SU-DHL-6 (cell line): ENCODE measurements around the gene ZNF536.

ENCODE experiments used
- H2AFZ ChIP-seq: fragments of 200-600 bp; sonication (generic); 2 replicates; pipeline ENCODE4 v1.6.1; 2014; ENCODE audit warnings: low read depth, mild to moderate bottlenecking, moderate library complexity, mixed read lengths, antibody characterized with exemption, low read length; ENCODE audit not compliant: severe bottlenecking
- H3F3A ChIP-seq: fragments of 200-600 bp; shearing (Covaris generic); 2 replicates; pipeline ENCODE4 v1.6.0; 2016; ENCODE audit warnings: antibody characterized with exemption, mild to moderate bottlenecking; ENCODE audit not compliant: insufficient read depth
- H3K27ac ChIP-seq: fragments of 200-600 bp; sonication (generic); 2 replicates; pipeline ENCODE4 v1.5.1; 2016; ENCODE audit warnings: low read depth, mild to moderate bottlenecking, low read length, moderate library complexity, mixed read lengths
- H3K27me3 ChIP-seq: fragments of 200-600 bp; sonication (generic), shearing (Covaris generic); 2 replicates; pipeline ENCODE4 v1.6.0; 2014; ENCODE audit warnings: mild to moderate bottlenecking, low read length
- H3K36me3 ChIP-seq: fragments of 200-600 bp; sonication (generic); 2 replicates; pipeline ENCODE4 v1.6.1; 2014; ENCODE audit warnings: mild to moderate bottlenecking, low read length, mixed read lengths
- H3K4me2 ChIP-seq: fragments of 300-600, 200-600 bp; shearing (Covaris generic), sonication (generic); 2 replicates; pipeline ENCODE4 v1.6.0; 2014; ENCODE audit warnings: low read length, low read depth, mild to moderate bottlenecking; ENCODE audit not compliant: poor library complexity, severe bottlenecking
- H3K4me3 ChIP-seq: fragments of 200-600 bp; sonication (generic); 2 replicates; pipeline ENCODE4 v1.5.1; 2014; ENCODE audit warnings: antibody characterized with exemption, low read length, mild to moderate bottlenecking, mixed read lengths; ENCODE audit not compliant: insufficient read depth, poor library complexity, severe bottlenecking
- H3K79me2 ChIP-seq: fragments of 200-600 bp; sonication (generic); 2 replicates; pipeline ENCODE4 v1.6.1; 2014; ENCODE audit warnings: mild to moderate bottlenecking, low read length, moderate library complexity; ENCODE audit not compliant: insufficient read depth
- H3K9ac ChIP-seq: fragments of 200-600 bp; sonication (generic); 2 replicates; pipeline ENCODE4 v1.7.0; 2014; ENCODE audit warnings: mild to moderate bottlenecking, low read length
- H3K9me2 ChIP-seq: fragments of 200-600 bp; sonication (generic); replicated peaks from 2 replicates; pipeline ENCODE4 v1.6.1; 2014; ENCODE audit warnings: low read length; ENCODE audit not compliant: insufficient read depth
- H3K9me3 ChIP-seq: fragments of 200-600 bp; sonication (generic); 2 replicates; pipeline ENCODE4 v1.6.1; 2014; ENCODE audit warnings: low read length, mixed read lengths; ENCODE audit not compliant: insufficient read depth
- H4K20me1 ChIP-seq: fragments of 200-600 bp; sonication (generic); 2 replicates; pipeline ENCODE4 v1.6.1; 2014; ENCODE audit warnings: low read depth, mild to moderate bottlenecking, antibody characterized with exemption, low read length, moderate library complexity, mixed read lengths
- EZH2phosphoT487 ChIP-seq: fragments of 200-600 bp; sonication (generic), shearing (Covaris generic); conservative IDR thresholded peaks from 2 replicates; pipeline ENCODE4 v1.6.1; 2018; ENCODE audit warnings: mild to moderate bottlenecking, antibody characterized with exemption, low read length, moderate library complexity, mixed read lengths
- TF ChIP-seq, protein P1 (sequence below): fragments of 200-600 bp; sonication (generic); IDR thresholded peaks from one replicate; pipeline ENCODE4 v1.5.1; 2017; ENCODE audit warnings: antibody characterized with exemption, mild to moderate bottlenecking, low read length, moderate library complexity; ENCODE audit not compliant: insufficient read depth, poor library complexity, severe bottlenecking

The ZNF536 gene

GRCh38 chr19:30426864-30427263 is 54.7 kb downstream of the ZNF536 start:
- no peaks in the 10 kb centered on the region for H3K27me3 ChIP-seq
- H3K27ac ChIP-seq: no peak overlapping the region
- H2AFZ ChIP-seq: no peak overlapping the region
- no peaks in the 10 kb centered on the region for H4K20me1 ChIP-seq
- no peaks in the 10 kb centered on the region for H3K36me3 ChIP-seq
- no peaks in the 10 kb centered on the region for H3F3A ChIP-seq
- H3K9ac ChIP-seq: no peak overlapping the region
- TF ChIP-seq, protein P1, sequence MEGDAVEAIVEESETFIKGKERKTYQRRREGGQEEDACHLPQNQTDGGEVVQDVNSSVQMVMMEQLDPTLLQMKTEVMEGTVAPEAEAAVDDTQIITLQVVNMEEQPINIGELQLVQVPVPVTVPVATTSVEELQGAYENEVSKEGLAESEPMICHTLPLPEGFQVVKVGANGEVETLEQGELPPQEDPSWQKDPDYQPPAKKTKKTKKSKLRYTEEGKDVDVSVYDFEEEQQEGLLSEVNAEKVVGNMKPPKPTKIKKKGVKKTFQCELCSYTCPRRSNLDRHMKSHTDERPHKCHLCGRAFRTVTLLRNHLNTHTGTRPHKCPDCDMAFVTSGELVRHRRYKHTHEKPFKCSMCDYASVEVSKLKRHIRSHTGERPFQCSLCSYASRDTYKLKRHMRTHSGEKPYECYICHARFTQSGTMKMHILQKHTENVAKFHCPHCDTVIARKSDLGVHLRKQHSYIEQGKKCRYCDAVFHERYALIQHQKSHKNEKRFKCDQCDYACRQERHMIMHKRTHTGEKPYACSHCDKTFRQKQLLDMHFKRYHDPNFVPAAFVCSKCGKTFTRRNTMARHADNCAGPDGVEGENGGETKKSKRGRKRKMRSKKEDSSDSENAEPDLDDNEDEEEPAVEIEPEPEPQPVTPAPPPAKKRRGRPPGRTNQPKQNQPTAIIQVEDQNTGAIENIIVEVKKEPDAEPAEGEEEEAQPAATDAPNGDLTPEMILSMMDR: no peak
- no peak for TF ChIP-seq EZH2phosphoT487
- no peaks in the 10 kb centered on the region for H3K9me2 ChIP-seq
- no peaks in the 10 kb centered on the region for H3K79me2 ChIP-seq
- no peak overlapping the region for H3K4me3 ChIP-seq
- no peaks in the 10 kb centered on the region for H3K9me3 ChIP-seq
- H3K4me2 ChIP-seq: no peak overlapping the region

GRCh38 chr19:30428092-30428680 is 56.0 kb downstream of the ZNF536 start:
- TF ChIP-seq, protein P1: no peak
- no peak for TF ChIP-seq EZH2phosphoT487
- Histone ChIP-seq H3K79me2 (no peaks in the 10 kb centered on the region), H3K4me3 (no peak overlapping the region), H3F3A (no peaks in the 10 kb centered on the region), H3K9me2 (no peaks in the 10 kb centered on the region), H3K9me3 (no peaks in the 10 kb centered on the region), H3K27ac (no peak overlapping the region), H4K20me1 (no peaks in the 10 kb centered on the region), H3K9ac (no peak overlapping the region), H3K36me3 (no peaks in the 10 kb centered on the region), H3K4me2 (no peak overlapping the region), H2AFZ (no peak overlapping the region), H3K27me3 (no peaks in the 10 kb centered on the region)

DNA sequence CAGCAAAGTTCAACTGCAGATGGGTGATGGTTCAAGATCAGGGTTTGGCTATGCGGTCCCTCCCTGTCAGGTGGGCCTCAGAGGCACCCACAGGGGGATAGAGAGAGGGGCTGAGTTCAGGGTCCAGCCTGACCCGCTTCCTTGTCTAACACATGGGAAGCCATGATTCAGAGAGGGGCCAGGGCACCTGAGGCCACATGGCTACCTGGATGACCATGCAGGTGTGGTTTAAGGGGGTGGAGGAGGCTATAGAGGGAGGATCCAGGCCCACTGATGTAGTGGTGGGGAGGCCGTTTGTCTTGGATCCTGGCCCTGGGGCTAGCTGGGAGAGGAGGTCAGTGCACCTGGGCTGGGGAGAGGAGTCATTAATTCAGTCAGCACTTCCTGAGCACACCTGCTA is 56.7 kb downstream of the ZNF536 start:
- H3K9me2 ChIP-seq: no peaks in the 10 kb centered on the region
- H3K79me2 ChIP-seq: no peaks in the 10 kb centered on the region
- H3K4me3 ChIP-seq: no peak overlapping the region
- TF ChIP-seq, protein P1: no peak
- TF ChIP-seq EZH2phosphoT487: no peak
- H4K20me1 ChIP-seq: no peaks in the 10 kb centered on the region
- H3K9ac ChIP-seq: no peak overlapping the region
- no peaks in the 10 kb centered on the region for H3K27me3 ChIP-seq
- H3K36me3 ChIP-seq: no peaks in the 10 kb centered on the region
- no peak overlapping the region for H3K27ac ChIP-seq
- no peak overlapping the region for H2AFZ ChIP-seq
- H3F3A ChIP-seq: no peaks in the 10 kb centered on the region
- no peaks in the 10 kb centered on the region for H3K9me3 ChIP-seq
- H3K4me2 ChIP-seq: no peak overlapping the region
